ENCODE data around the gene C17orf58. TPM values are rescaled to one million over a fixed set of nuclear protein-coding genes. Genes with fewer than 3 reads are reported as not detected.
"Not testable (repeated sequence)": the region's sequence is repeated elsewhere in the genome, so short reads cannot be mapped to it uniquely, and the experiment has no call there.

The C17orf58 gene
- polyA plus RNA-seq, 4 donors = 24.7 to 28.0 (median 26.2) TPM

DNA sequence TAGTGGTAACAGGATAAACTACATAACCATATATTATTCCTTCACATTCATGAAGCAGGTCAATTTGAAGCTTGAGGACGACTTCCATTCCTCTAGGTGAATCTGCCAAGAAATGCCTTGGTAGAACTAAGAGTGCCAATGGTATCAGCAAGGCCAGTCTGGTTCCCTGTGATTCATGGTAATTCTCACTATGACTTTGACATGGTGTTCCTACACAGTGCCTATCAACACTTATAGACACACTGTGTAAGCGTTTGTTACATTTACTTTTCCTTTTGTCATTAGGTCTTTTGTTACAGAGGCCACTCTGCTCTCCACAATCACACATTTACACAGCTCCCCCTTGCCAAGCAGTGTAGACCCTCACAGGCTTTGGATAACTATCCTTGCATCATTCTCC lies 34.1 kb downstream of the C17orf58 start:
- DNase-seq (ENCODE audit: low read depth in 4 of 4, low spot score in 3 of 4) = not testable (repeated sequence)

DNA sequence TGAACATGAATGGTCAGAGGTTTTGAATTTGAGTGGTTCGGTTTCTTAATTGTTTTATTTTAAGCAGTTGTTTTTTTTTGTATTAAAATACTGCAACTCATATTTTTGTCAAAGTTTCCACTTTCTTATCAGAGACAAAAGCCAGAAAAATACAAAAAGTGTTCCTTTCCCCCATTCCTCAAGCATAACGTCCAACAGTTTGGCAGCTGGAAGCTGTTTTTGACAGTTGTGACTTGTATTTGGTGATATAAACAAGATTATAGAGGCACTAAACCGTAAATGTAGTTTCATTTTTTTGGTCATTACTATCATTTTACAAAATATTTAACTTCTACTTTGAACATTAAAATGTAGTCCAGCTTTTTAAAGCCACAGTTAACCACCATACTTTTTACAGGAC lies 36.0 kb downstream of the C17orf58 start:
- not testable (repeated sequence) for DNase-seq (ENCODE audit: low read depth in 4 of 4, low spot score in 3 of 4)

DNA sequence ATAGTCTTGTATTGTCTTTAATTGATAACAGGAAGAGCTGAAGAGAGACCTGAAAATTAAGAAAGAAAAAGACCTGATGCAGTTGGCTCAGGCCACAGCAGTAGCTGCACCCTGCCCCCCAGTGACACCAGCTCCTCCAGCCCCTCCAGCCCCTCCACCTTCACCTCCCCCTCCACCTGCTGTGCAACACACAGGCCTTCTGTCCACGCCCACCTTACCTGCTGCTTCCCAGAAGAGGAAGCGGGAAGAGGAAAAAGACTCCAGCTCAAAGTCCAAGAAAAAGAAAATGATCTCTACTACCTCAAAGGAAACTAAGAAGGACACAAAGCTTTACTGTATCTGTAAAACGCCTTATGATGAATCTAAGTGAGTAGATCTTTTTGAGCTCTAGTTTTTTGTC lies 36.8 kb downstream of the C17orf58 start:
- DNase-seq (ENCODE audit: low read depth in 4 of 4, low spot score in 3 of 4) = no peak

DNA sequence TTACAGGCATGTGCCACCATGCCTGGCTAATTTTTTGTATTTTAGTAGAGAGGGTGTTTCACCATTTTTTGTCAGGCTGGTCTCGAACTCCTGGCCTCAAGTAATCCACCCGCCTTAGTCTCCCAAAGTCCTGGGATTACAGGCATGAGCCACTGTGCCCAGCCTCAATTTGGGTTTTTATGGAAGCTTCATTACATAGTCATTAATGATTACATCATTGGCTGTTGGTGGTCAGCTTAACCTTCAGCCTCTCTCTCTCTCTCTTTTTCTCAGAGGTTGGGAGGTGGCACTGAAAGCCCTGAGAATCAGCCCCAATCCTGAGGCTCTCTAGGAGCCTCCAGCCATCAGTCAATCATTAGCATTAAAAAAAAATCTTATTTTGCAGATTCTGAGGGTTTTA lies 45.3 kb downstream of the C17orf58 start:
- DNase-seq (ENCODE audit: low read depth in 4 of 4, low spot score in 3 of 4) = no peak

DNA sequence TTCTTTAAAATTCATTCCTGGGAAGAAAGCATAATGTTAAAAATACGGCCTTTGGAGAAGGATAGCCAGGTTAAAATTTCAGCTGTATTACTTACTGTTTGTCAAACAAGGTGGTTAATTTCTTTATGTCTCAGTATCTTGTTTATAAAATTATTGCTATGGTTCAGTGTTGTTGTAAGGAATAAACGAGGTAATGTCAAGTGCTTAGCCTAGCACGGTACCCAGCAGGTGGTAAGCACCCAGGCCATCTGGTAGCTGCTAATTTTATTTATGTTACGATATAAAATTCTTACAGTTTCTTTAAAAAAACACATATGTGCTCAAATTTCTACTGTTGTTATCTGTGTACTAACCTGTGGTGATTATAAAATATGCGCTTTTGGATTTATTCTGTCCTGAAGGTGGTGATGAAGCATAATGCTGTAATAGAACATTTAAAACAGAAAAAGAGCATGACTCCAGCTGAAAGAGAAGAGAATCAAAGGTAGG lies 48.9 kb downstream of the C17orf58 start:
- no peak for DNase-seq (ENCODE audit: low read depth in 4 of 4, low spot score in 3 of 4)

DNA sequence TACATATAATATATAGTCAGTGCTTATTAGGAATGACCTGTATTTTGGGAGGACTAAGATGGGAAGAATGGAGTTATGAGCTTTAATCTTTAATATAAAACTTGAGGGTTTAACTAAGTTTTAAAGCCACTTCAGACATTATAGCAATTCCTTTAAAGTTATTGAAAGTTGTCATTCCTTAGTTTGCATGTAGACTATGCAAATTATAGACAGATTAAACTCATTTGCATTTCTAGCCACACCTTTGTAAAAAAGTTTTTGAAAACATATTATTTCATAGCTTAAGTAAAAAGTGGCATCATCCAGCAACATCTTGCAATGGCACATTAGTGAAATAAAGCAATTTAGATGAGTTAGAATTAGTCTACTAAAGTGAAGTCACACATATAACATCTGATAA lies 49.8 kb downstream of the C17orf58 start:
- DNase-seq (ENCODE audit: low read depth in 4 of 4, low spot score in 3 of 4) = no peak

DNA sequence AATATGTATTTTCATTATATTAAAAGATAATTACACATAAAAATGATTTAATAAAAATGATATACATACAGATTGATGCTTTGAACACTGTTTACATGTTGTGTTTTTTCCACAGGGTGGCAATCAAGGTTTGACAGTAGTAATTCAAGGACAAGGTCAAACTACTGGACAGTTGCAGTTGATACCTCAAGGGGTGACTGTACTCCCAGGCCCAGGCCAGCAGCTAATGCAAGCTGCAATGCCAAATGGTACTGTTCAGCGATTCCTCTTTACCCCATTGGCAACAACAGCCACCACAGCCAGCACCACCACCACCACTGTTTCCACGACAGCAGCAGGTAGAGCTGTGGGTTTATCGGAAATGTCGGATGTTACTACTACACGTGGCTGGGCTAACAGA lies 52.2 kb downstream of the C17orf58 start:
- no peak for DNase-seq (ENCODE audit: low read depth in 4 of 4, low spot score in 3 of 4)

DNA sequence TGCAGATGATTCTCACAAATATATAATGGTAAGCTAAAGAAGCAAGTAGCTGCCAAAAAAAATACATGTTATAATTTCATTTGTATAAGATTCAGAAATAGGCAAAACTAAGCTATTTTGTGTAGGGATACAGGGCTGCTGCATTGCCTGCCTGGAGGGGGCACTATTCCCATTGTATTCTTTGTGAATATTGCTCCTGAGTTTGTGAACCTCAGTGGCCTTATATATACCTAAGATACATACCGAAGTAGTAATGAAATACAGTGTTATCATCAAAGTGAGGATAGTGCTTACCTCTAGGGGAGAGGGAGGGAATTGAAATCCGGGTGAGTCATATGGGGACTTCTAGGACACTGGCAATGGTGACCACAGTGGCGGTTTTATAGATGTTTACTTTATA lies 53.5 kb downstream of the C17orf58 start:
- DNase-seq (ENCODE audit: low read depth in 4 of 4, low spot score in 3 of 4) = no peak

Other genes with a start within 250 kb of the C17orf58 start
- gene BPTF, start 171.0 kb downstream of the C17orf58 start, polyA plus RNA-seq (ENCODE audit: insufficient read length in 4 of 4) = 100 to 1,000 TPM in 3 of 4 donors, 10 to 100 TPM in 1; 91.7 to 124 (median 105) TPM
- gene KPNA2, start 39.3 kb upstream of the C17orf58 start, polyA plus RNA-seq (ENCODE audit: insufficient read length in 4 of 4) = 100 to 1,000 TPM; 104 to 129 (median 113) TPM

Measured in right renal pelvis (tissue), 4 donors.